Liver (tissue), 9 donors: ENCODE measurements around the gene SH3PXD2A. TPM values are rescaled to one million over a fixed set of nuclear protein-coding genes. Genes with fewer than 3 reads are reported as not detected.
A peak's percentile ranks its signal among the peaks of the same experiment; 100 is the strongest.
"Not testable (repeated sequence)": the region's sequence is repeated elsewhere in the genome, so short reads cannot be mapped to it uniquely, and the experiment has no call there.

ENCODE experiments used
- DNase-seq: peaks from one replicate; pipeline ENCODE4 v3.0.0-alpha.2; 2017; ENCODE audit warnings: low spot score
- H3K27ac ChIP-seq, 2 donors: one replicate each; pipeline ENCODE4 v1.7.0; 2013; ENCODE audit warnings: inconsistent platforms in 2 of 2, low read length in 2 of 2, control low read depth in 1 of 2, low read depth in 1 of 2, mild to moderate bottlenecking in 1 of 2
- H3K27me3 ChIP-seq, 4 donors: one replicate each; pipeline versions ENCODE4 v1.6.1 to v1.7.0; 2013; ENCODE audit warnings: low read length in 3 of 4, inconsistent platforms in 1 of 4, mild to moderate bottlenecking in 1 of 4, moderate library complexity in 1 of 4; ENCODE audit not compliant: control insufficient read depth in 4 of 4, insufficient read depth in 4 of 4
- H3K36me3 ChIP-seq, 4 donors: one replicate each; pipeline versions ENCODE4 v1.6.1 to v1.7.0; 2013; ENCODE audit warnings: low read length in 3 of 4, mild to moderate bottlenecking in 3 of 4, low read depth in 1 of 4, moderate library complexity in 1 of 4; ENCODE audit not compliant: control insufficient read depth in 4 of 4, insufficient read depth in 3 of 4
- H3K4me1 ChIP-seq, 4 donors: one replicate each; pipeline versions ENCODE4 v1.6.1 to v1.7.0; 2013; ENCODE audit warnings: low read length in 3 of 4, mild to moderate bottlenecking in 3 of 4, moderate library complexity in 1 of 4; ENCODE audit not compliant: control insufficient read depth in 4 of 4, insufficient read depth in 4 of 4
- H3K4me3 ChIP-seq, 3 donors: one replicate each; pipeline versions ENCODE4 v1.6.1 to v1.7.0; 2013; ENCODE audit warnings: low read length in 3 of 3, control low read depth in 1 of 3, low read depth in 1 of 3, mild to moderate bottlenecking in 1 of 3
- H3K9ac ChIP-seq, 2 donors: one replicate each; pipeline ENCODE4 v1.7.0; 2013; ENCODE audit warnings: low read length in 2 of 2, mild to moderate bottlenecking in 2 of 2, moderate library complexity in 2 of 2, control low read depth in 1 of 2, low read depth in 1 of 2
- H3K9me3 ChIP-seq, 4 donors: one replicate each; pipeline versions ENCODE4 v1.6.1 to v1.7.0; 2013; ENCODE audit warnings: low read length in 3 of 4; ENCODE audit not compliant: control insufficient read depth in 4 of 4
- EGR1 ChIP-seq, 2 donors: IDR thresholded peaks; 2 replicates each; pipeline ENCODE4 v1.6.1; 2016 to 2018; ENCODE audit warnings: antibody characterized with exemption in 2 of 2, low read depth in 2 of 2
- FOXA2 ChIP-seq: IDR thresholded peaks from 2 replicates; pipeline ENCODE4 v1.6.1; 2016; ENCODE audit warnings: antibody characterized with exemption
- GABPA ChIP-seq, 2 donors: IDR thresholded peaks in 1 of 2; conservative IDR thresholded peaks in 1 of 2; 2 replicates each; pipeline ENCODE4 v1.6.1; 2016; ENCODE audit warnings: antibody characterized with exemption in 2 of 2, mild to moderate bottlenecking in 1 of 2, moderate library complexity in 1 of 2
- JUND ChIP-seq, 2 donors: IDR thresholded peaks; 2 replicates each; pipeline ENCODE4 v1.6.1; 2016; ENCODE audit warnings: antibody characterized with exemption in 2 of 2
- RAD21 ChIP-seq, 2 donors: IDR thresholded peaks; 2 replicates each; pipeline ENCODE4 v1.6.1; 2016; ENCODE audit warnings: antibody characterized with exemption in 2 of 2, mild to moderate bottlenecking in 2 of 2
- YY1 ChIP-seq: IDR thresholded peaks from 2 replicates; pipeline ENCODE4 v1.6.1; 2016; ENCODE audit warnings: antibody characterized with exemption, mild to moderate bottlenecking
- ZBTB33 ChIP-seq: IDR thresholded peaks from 2 replicates; pipeline ENCODE4 v1.6.1; 2016; ENCODE audit warnings: antibody characterized with exemption
- WGBS: extraction: QIAGEN DNeasy Blood & Tissue Kit; methylation state at CpG from one replicate; pipeline ENCODE4 v1.1.7; 2013; 5-methylcytosine and 5-hydroxymethylcytosine counted together
- polyA plus RNA-seq, 2 donors: library from polyadenylated mRNA; stranded (reverse) in 1 of 2; unstranded in 1 of 2; fragments of 200-250 nt in 1 of 2; fragments of >200 nt in 1 of 2; fragmentation: Nextera tagmentation in 1 of 2; extraction: Ambion mirVana in 1 of 2; gene quantifications; one replicate each; pipeline versions ENCODE4 v1.2.1 to v1.2.3, GENCODE V29; 2013 to 2015
- total RNA-seq, 2 donors: library from RNA; depleted of rRNA; stranded (reverse); fragments of >200 nt; gene quantifications; one replicate each; pipeline ENCODE4 v1.2.3, GENCODE V29; 2014
- TF ChIP-seq, protein P1 (sequence below): IDR thresholded peaks from 2 replicates; pipeline ENCODE4 v1.6.1; 2016; ENCODE audit warnings: antibody characterized with exemption
- TF ChIP-seq, protein P2 (sequence below): fragments of 150-350 bp; IDR thresholded peaks from 2 replicates; pipeline ENCODE4 v1.5.1; 2017; ENCODE audit warnings: improper control_type of control experiment, low read depth, low read length; ENCODE audit not compliant: missing input control
- donor health status: healthy.
- donor health status: healthy.
- donor health status: healthy.
- donor health status: healthy.
- donor health status: healthy.

SH3PXD2A gene
- total and polyA plus RNA-seq, 4 donors = 0.82 to 5.5 (median 3.9) TPM

DNA sequence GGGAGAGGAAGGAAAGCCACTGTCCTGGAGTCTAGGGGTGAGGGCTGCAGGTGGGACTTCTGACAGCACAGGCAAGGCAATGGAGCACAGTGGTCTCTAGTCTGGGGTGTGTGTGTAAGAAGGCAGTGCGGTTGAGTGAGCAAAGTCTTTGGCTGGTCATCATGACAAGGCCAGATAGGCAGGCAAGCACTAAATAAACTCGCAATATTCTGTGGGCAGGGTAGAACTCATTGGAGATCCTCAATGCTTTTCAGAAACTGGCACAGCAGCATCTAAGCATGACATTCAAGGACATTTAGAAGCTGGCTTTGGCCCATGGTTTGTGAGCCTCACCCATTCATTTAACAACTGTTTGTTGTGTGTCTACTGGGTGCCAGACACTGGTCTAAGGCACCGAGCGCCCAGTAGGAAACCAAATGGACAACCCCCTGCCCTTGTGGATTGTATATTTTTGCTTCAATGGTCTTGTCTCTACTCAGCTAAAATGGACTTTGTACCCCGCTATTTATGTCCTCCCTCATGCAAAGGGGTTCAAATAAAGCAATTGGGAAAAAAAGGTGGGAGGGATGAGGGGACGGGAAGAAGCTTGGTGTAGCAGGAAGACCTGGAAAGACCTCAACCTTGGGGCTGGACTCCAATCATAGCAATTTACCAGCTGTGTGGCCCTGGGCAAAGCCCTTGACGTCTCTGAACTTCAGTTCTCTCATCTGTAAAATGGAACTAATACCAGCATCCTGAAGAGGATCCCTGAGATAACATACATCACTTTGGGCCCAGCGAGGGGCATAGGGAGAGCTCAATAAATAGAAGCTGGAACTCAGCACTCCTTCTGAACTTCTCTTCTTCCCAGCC, 245.9 kb downstream of the SH3PXD2A start:
- no peaks in the 10 kb centered on the region for H3K27me3 ChIP-seq
- no peaks in the 10 kb centered on the region for H3K4me1 ChIP-seq
- 95% methylated on average over 8 of the region's 8 CpGs for WGBS
- DNase-seq = no peak
- H3K9me3 ChIP-seq = no peaks in the 10 kb centered on the region
- no peak for TF ChIP-seq YY1
- TF ChIP-seq, protein P1, sequence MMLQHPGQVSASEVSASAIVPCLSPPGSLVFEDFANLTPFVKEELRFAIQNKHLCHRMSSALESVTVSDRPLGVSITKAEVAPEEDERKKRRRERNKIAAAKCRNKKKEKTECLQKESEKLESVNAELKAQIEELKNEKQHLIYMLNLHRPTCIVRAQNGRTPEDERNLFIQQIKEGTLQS = no peak
- no peak for TF ChIP-seq JUND (IDR thresholded peaks at IDR 0.05)
- no peak for TF ChIP-seq FOXA2
- TF ChIP-seq EGR1 (IDR thresholded peaks at IDR 0.05; ENCODE audit: low read depth in 2 of 2) = no peak
- no peak overlapping the region for H3K4me3 ChIP-seq
- no peak overlapping the region for H3K9ac ChIP-seq
- peaks cover 12 to 45% (median 31%) of the 10 kb centered on the region in 4 donors for H3K36me3 ChIP-seq
- H3K27ac ChIP-seq = no peak overlapping the region

DNA sequence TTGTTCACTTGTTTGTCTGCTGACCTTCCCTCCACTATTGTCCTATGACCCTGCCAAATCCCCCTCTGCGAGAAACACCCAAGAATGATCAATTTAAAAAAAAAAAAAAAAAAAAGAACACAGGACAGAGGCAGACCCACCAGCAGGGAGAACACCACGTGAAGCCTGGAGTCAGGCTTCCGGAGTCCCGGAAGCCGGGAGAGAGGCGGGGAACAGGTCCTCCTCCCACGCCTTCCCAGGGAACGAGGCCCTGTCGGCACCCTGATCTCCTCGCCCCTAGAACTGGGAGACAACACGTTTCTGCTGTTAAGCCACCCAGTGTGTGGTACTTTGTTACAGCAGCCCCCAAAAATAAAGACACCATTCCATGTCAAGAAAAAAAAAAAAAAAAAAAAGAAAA, 247.3 kb downstream of the SH3PXD2A start:
- not testable (repeated sequence) for H3K4me1 ChIP-seq, H3K4me3 ChIP-seq, DNase-seq, H3K27me3 ChIP-seq, H3K27ac ChIP-seq, H3K9me3 ChIP-seq, H3K9ac ChIP-seq
- peaks cover 14 to 51% (median 33%) of the 10 kb centered on the region in 4 donors for H3K36me3 ChIP-seq
- WGBS = 88% methylated on average over 11 of the region's 11 CpGs

DNA sequence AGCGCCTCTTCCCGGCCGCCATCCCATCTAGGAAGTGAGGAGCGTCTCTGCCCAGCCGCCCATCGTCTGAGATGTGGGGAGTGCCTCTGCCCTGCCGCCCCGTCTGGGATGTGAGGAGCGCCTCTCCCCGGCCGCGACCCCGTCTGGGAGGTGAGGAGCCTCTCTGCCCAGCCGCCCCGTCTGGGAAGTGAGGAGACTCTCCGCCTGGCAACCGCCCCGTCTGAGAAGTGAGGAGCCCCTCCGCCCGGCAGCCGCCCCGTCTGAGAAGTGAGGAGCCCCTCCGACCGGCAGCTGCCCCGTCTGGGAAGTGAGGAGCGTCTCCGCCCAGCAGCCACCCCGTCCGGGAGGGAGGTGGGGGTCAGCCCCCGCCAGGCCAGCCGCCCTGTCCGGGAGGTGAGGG, 248.3 kb downstream of the SH3PXD2A start:
- WGBS = 95% methylated on average over 26 of the region's 32 CpGs
- H3K27ac ChIP-seq, H3K27me3 ChIP-seq, H3K4me3 ChIP-seq, H3K4me1 ChIP-seq, H3K9me3 ChIP-seq, DNase-seq, H3K9ac ChIP-seq: not testable (repeated sequence)
- peaks cover 15 to 51% (median 28%) of the 10 kb centered on the region in 4 donors for H3K36me3 ChIP-seq

GRCh38 chr10:103606097-103606438, 249.3 kb downstream of the SH3PXD2A start:
- not testable (repeated sequence) for H3K9ac ChIP-seq, H3K27ac ChIP-seq, H3K9me3 ChIP-seq, H3K27me3 ChIP-seq, H3K4me3 ChIP-seq, H3K4me1 ChIP-seq, DNase-seq
- H3K36me3 ChIP-seq = peaks cover 10 to 50% (median 20%) of the 10 kb centered on the region in 4 donors
- WGBS = 87% methylated on average over 1 of the region's 1 CpG

GRCh38 chr10:103605359-103606096, 249.8 kb downstream of the SH3PXD2A start:
- DNase-seq = peak; percentile 61

More at GRCh38 chr10:103605359-103606096, 249.8 kb downstream of the SH3PXD2A start:
- 72% methylated on average over 12 of the region's 12 CpGs for WGBS
- no peaks in the 10 kb centered on the region for H3K27me3 ChIP-seq
- H3K4me1 ChIP-seq = no peaks in the 10 kb centered on the region
- H3K4me3 ChIP-seq = no peak overlapping the region
- no peaks in the 10 kb centered on the region for H3K9me3 ChIP-seq
- H3K9ac ChIP-seq = no peak overlapping the region
- H3K27ac ChIP-seq = no peak overlapping the region
- H3K36me3 ChIP-seq = peaks cover 10 to 47% (median 16%) of the 10 kb centered on the region in 4 donors
- peak; percentile 89 to 95 for TF ChIP-seq RAD21 (IDR thresholded peaks at IDR 0.05)
- TF ChIP-seq, protein P2, sequence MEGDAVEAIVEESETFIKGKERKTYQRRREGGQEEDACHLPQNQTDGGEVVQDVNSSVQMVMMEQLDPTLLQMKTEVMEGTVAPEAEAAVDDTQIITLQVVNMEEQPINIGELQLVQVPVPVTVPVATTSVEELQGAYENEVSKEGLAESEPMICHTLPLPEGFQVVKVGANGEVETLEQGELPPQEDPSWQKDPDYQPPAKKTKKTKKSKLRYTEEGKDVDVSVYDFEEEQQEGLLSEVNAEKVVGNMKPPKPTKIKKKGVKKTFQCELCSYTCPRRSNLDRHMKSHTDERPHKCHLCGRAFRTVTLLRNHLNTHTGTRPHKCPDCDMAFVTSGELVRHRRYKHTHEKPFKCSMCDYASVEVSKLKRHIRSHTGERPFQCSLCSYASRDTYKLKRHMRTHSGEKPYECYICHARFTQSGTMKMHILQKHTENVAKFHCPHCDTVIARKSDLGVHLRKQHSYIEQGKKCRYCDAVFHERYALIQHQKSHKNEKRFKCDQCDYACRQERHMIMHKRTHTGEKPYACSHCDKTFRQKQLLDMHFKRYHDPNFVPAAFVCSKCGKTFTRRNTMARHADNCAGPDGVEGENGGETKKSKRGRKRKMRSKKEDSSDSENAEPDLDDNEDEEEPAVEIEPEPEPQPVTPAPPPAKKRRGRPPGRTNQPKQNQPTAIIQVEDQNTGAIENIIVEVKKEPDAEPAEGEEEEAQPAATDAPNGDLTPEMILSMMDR = peak; percentile 82
- TF ChIP-seq ZBTB33 = no peak
- TF ChIP-seq GABPA (IDR thresholded peaks at IDR 0.05 in 1 of 2, conservative IDR thresholded peaks at IDR 0.05 in 1 of 2) = no peak
- TF ChIP-seq YY1 = no peak
